ENCODE measurements around the gene FNDC3B.

DNA sequence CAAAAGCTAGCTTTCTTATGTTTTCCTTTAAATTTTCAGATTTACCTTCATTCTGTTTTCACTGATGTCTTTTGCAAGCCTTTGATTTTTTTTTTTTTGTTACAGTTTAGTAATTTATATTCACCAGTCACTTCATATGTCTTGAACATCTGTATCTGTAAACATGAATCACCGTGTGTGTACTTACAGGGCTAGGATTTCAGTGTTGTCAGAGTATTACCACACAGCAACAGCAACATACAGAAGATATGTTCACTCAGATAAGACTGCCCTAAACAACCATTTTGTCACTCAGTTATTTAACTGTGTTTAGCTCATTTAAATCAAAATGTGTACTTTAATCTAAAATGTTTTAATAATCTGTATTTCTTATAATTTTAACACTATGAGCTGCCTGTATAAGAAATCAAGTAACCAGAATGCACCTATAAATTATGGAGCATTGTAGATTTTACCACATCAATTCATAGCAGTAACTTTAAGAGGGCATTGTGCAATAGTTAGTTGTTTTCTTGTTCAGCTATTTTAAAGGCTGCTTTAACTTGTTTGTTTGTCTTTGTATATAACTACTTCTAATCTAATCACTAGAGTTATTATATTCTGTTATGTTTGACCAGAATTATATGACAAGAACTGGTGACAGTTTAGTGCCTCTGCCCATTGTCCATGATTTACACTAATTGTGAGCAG, 358.5 kb downstream of the FNDC3B start:
- TF ChIP-seq, protein P1, sequence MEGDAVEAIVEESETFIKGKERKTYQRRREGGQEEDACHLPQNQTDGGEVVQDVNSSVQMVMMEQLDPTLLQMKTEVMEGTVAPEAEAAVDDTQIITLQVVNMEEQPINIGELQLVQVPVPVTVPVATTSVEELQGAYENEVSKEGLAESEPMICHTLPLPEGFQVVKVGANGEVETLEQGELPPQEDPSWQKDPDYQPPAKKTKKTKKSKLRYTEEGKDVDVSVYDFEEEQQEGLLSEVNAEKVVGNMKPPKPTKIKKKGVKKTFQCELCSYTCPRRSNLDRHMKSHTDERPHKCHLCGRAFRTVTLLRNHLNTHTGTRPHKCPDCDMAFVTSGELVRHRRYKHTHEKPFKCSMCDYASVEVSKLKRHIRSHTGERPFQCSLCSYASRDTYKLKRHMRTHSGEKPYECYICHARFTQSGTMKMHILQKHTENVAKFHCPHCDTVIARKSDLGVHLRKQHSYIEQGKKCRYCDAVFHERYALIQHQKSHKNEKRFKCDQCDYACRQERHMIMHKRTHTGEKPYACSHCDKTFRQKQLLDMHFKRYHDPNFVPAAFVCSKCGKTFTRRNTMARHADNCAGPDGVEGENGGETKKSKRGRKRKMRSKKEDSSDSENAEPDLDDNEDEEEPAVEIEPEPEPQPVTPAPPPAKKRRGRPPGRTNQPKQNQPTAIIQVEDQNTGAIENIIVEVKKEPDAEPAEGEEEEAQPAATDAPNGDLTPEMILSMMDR (IDR thresholded peaks at IDR 0.05; ENCODE audit: insufficient read depth, low read length, poor library complexity, severe bottlenecking) = no peak
- no peak for TF ChIP-seq EZH2phosphoT487 (conservative IDR thresholded peaks at IDR 0.05; ENCODE audit: low read length)

All from SU-DHL-6 (cell line).